NB4 (cell line): ENCODE data around the gene UMOD.
A peak's percentile ranks its signal among the peaks of the same experiment; 100 is the strongest.

Experiments used
- DNase-seq: peaks from one replicate; pipeline ENCODE4 v3.0.0; 2010; ENCODE audit warnings: low read depth
- H3K4me3 ChIP-seq: one replicate; pipeline ENCODE4 v1.5.1; 2011; ENCODE audit warnings: mild to moderate bottlenecking, low read depth, low read length, moderate library complexity
- CTCF ChIP-seq: IDR thresholded peaks from one replicate; pipeline ENCODE4 v1.5.1; 2012; ENCODE audit warnings: low read depth, low read length
- MAX ChIP-seq: IDR thresholded peaks from 2 replicates; pipeline ENCODE4 v1.6.1; 2011; ENCODE audit warnings: low read depth, low read length
- MYC ChIP-seq: IDR thresholded peaks from 2 replicates; pipeline ENCODE4 v1.6.1; 2011; ENCODE audit warnings: low read depth, low read length
- POLR2A ChIP-seq: IDR thresholded peaks from 2 replicates; pipeline ENCODE4 v1.6.1; 2011; ENCODE audit warnings: mild to moderate bottlenecking; ENCODE audit not compliant: insufficient read length; ENCODE audit errors: extremely low read depth

UMOD gene

GRCh38 chr16:20307240-20307671 is 45.3 kb downstream of the UMOD start:
- no peak for TF ChIP-seq MYC
- no peak for TF ChIP-seq MAX
- TF ChIP-seq POLR2A: no peak
- TF ChIP-seq CTCF: no peak
- DNase-seq: no peak
- no peak overlapping the region for H3K4me3 ChIP-seq

- no peak for DNase-seq
- no peak for TF ChIP-seq CTCF
- no peak for TF ChIP-seq MAX
- TF ChIP-seq POLR2A: no peak
- TF ChIP-seq MYC: no peak
- no peak overlapping the region for H3K4me3 ChIP-seq
Measured at GRCh38 chr16:20306401-20306800, 46.1 kb downstream of the UMOD start.

GRCh38 chr16:20303012-20303411 is 49.5 kb downstream of the UMOD start:
- no peak for TF ChIP-seq MAX
- no peak overlapping the region for H3K4me3 ChIP-seq
- DNase-seq: no peak

GRCh38 chr16:20302389-20302788 is 50.1 kb downstream of the UMOD start:
- DNase-seq: no peak
- TF ChIP-seq CTCF: no peak
- no peak for TF ChIP-seq MYC
- TF ChIP-seq POLR2A: no peak
- no peak for TF ChIP-seq MAX
- H3K4me3 ChIP-seq: no peak overlapping the region

- TF ChIP-seq MAX (no peak), MYC (no peak), CTCF (no peak), POLR2A (no peak)
- no peak overlapping the region for H3K4me3 ChIP-seq
- DNase-seq: no peak
Measured at GRCh38 chr16:20301840-20302239, 50.7 kb downstream of the UMOD start.

GRCh38 chr16:20300312-20301097 is 52.0 kb downstream of the UMOD start:
- H3K4me3 ChIP-seq: no peak overlapping the region
- peak; percentile 70 for DNase-seq
- TF ChIP-seq MYC (no peak), CTCF (peak; percentile 70)
